Psoas muscle (tissue), 8 donors: ENCODE data around the gene DPH7. TPM values are rescaled to one million over a fixed set of nuclear protein-coding genes. Genes with fewer than 3 reads are reported as not detected.

Experiments used
- ATAC-seq, 4 donors: fragments of 200-7000 bp; cut with Tn5 transposase; one replicate each; pipeline ENCODE4 v1.9.1; 2020; ENCODE audit warnings: moderate library complexity in 3 of 4, mild to moderate bottlenecking in 2 of 4
- DNase-seq, 2 donors: peaks; one replicate each; pipeline ENCODE4 v3.0.0-alpha.2; 2020
- H3K27ac ChIP-seq: fragments of 200-600 bp; one replicate; pipeline ENCODE4 v1.8.0; 2022
- H3K27me3 ChIP-seq, 3 donors: fragments of 200-600 bp in 1 of 3; one replicate each; pipeline versions ENCODE4 v1.6.1 to v1.8.0; 2013 to 2022; ENCODE audit warnings: low read length in 2 of 3, mild to moderate bottlenecking in 2 of 3, moderate library complexity in 1 of 3; ENCODE audit not compliant: insufficient read depth in 3 of 3
- H3K36me3 ChIP-seq, 2 donors: fragments of 200-600 bp in 1 of 2; one replicate each; pipeline versions ENCODE4 v1.6.1 to v1.8.0; 2013 to 2022; ENCODE audit warnings: low read depth in 1 of 2, mild to moderate bottlenecking in 1 of 2, moderate library complexity in 1 of 2; ENCODE audit not compliant: insufficient read depth in 1 of 2
- H3K4me1 ChIP-seq: fragments of 200-600 bp; one replicate; pipeline ENCODE4 v1.8.0; 2022
- H3K4me3 ChIP-seq: fragments of 200-600 bp; one replicate; pipeline ENCODE4 v1.8.0; 2022; ENCODE audit warnings: mild to moderate bottlenecking
- H3K9me3 ChIP-seq: fragments of 200-600 bp; one replicate; pipeline ENCODE4 v1.8.0; 2022
- WGBS, 3 donors: extraction: QIAGEN DNeasy Blood & Tissue Kit; methylation state at CpG; one replicate each; pipeline versions ENCODE4 v1.1.6 to v1.1.7; 2013; 5-methylcytosine and 5-hydroxymethylcytosine counted together
- intact Hi-C, 2 donors: fragments of 100-400 bp; cut with DNase I; formaldehyde crosslinking; loops; one replicate each; pipeline versions ENCODE4 v1.11.0 to v1.14.2; 2022
- polyA plus RNA-seq, 3 donors: library from polyadenylated mRNA; stranded (reverse); fragments of 200-250 nt; gene quantifications; one replicate each; pipeline ENCODE4 v1.2.3, GENCODE V29; 2013
- total RNA-seq, 4 donors: library from RNA; stranded (reverse); fragmentation: NEBNext Ultra II Directional in 2 of 4; extraction: Animal tissue kit (Norgen Biotek cat#: 25700) in 2 of 4; gene quantifications; one replicate each; pipeline versions ENCODE4 v1.2.1 to v1.2.4, GENCODE V29; 2021 to 2023
- TF ChIP-seq, protein P1 (sequence below): fragments of 200-600 bp; IDR thresholded peaks from one replicate; pipeline ENCODE4 v1.8.0; 2022; ENCODE audit warnings: antibody characterized with exemption
- donor health status: healthy with polysubstance abuse.
- donor health status: DM: no; HTN: no; CAD: no; lungs with moderate emphysema.
- donor health status: Bipolar disorder and iron deficiency.
- donor health status: healthy.
- donor health status: DM: yes; HTN: yes; CAD: no.
- donor health status: DM: no; HTN: no; CAD: no.
- donor health status: DM: no; HTN: no; CAD: no.
- donor health status: DM: yes; HTN: yes; CAD: no.

The DPH7 gene
- total and polyA plus RNA-seq, 7 donors: 9.1 to 17.8 (median 14.1) TPM

DNA sequence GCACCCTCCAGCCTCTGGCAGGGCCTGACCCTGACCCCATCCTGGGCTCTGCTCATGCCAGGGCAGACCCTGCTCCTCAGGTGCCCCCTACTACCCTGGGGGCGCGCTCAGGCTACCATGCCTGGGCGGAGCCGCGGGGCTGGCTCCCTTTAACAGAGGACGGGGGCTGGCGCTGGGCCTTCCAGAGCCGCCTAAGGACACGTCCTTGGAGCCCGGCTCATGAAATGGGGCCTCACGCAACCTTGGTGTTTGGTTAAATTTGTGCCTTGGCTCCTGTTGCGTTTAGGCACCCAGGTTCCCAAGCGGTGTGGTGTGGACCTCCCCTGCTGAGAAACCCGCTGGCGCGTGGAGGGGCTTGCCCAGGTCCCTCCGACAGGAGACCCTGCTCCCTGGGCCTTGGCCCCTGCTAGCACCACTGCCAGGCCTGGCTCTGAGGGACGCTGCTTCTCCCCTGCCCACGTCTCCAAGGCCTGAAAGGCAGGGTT, 36.7 kb upstream of the DPH7 start:
- DNase-seq (no peak), ATAC-seq (no peak)

DNA sequence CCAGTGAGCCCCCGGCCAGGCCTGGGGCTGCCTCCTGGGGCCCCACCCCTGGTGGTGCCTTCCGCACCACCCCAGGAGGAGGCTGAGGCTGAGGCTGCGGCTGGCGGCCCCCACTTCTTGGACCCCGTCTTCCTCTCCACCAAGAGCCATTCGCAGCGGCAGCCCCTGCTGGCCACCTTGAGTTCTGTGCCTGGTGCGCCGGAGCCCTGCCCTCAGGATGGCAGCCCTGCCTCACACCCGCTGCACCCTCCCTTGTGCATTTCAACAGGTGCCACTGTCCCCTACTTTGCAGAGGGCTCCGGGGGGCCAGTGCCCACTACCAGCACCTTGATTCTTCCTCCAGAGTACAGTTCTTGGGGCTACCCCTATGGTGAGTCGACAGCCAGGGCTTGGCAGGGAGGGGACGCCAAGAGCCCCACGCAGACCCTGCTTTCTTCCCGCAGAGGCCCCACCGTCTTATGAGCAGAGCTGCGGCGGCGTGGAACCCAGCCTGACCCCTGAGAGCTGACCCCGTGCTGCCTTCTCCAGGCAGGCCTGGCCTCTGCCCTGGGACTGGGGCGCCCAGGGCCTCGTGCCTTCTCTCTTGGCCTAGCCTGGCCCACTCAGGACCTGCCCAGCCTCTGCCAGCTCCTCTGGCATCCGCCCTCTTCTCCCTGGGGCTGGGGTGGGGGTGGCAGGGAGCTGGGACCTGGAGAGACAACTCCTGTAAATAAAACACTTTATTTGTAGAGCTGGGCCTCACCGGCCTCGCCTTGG, 36.1 kb upstream of the DPH7 start:
- TF ChIP-seq, protein P1, sequence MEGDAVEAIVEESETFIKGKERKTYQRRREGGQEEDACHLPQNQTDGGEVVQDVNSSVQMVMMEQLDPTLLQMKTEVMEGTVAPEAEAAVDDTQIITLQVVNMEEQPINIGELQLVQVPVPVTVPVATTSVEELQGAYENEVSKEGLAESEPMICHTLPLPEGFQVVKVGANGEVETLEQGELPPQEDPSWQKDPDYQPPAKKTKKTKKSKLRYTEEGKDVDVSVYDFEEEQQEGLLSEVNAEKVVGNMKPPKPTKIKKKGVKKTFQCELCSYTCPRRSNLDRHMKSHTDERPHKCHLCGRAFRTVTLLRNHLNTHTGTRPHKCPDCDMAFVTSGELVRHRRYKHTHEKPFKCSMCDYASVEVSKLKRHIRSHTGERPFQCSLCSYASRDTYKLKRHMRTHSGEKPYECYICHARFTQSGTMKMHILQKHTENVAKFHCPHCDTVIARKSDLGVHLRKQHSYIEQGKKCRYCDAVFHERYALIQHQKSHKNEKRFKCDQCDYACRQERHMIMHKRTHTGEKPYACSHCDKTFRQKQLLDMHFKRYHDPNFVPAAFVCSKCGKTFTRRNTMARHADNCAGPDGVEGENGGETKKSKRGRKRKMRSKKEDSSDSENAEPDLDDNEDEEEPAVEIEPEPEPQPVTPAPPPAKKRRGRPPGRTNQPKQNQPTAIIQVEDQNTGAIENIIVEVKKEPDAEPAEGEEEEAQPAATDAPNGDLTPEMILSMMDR: no peak
- 91 to 94% (median 93%) methylated on average over 23 to 25 of the region's 25 CpGs for WGBS, 3 donors

More for the DNA sequence above, 36.7 kb upstream of the DPH7 start:
- 85 to 91% (median 88%) methylated on average over 19 of the region's 19 CpGs for WGBS, 3 donors
- Histone ChIP-seq H3K36me3 (peaks cover 6 to 40% of the 10 kb centered on the region in 2 donors), H3K27me3 (no peaks in the 10 kb centered on the region), H3K4me1 (peaks cover 28% of the 10 kb centered on the region), H3K9me3 (no peaks in the 10 kb centered on the region), H3K27ac (no peak overlapping the region), H3K4me3 (no peak overlapping the region)
- TF ChIP-seq, protein P1: no peak
- intact Hi-C loops: no loop called here

DNA sequence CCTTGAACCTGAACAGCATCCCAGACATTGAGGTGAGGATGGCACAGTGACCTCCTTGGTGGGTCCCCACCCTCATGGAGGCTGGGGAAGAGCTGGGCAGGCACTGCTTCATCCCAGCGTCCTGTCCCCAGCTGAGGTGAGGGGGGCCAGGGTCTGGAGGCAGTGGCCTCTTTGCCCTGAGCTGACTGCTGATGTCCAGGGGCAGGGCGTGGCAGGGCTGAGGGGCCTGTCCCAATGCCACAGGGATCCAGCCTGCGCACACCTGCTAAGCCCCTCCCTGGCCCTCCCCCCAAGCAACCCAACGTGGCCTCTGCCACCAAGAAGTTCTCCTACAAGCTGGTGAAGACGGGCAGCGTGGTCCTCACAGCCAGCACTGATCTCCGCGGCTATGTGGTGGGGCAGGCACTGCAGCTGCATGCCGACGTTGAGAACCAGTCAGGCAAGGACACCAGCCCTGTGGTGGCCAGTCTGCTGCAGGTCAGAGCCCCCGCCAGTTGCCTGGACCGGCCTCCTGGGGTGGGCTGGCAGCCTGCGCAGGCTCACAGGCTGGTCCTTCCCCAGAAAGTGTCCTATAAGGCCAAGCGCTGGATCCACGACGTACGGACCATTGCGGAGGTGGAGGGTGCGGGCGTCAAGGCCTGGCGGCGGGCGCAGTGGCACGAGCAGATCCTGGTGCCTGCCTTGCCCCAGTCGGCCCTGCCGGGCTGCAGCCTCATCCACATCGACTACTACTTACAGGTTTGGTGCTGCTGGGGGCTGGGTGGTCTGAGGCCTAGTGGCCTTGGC, 35.2 kb upstream of the DPH7 start:
- H3K36me3 ChIP-seq: peaks cover 6 to 40% of the 10 kb centered on the region in 2 donors
- DNase-seq (no peak), ATAC-seq (no peak)
- H3K4me3 ChIP-seq: no peak overlapping the region
- intact Hi-C loops: no loop called here
- H3K4me1 ChIP-seq: peaks cover 19% of the 10 kb centered on the region
- 82 to 93% (median 90%) methylated on average over 27 of the region's 27 CpGs for WGBS, 3 donors
- TF ChIP-seq, protein P1: no peak
- H3K9me3 ChIP-seq: no peaks in the 10 kb centered on the region
- no peaks in the 10 kb centered on the region for H3K27me3 ChIP-seq
- H3K27ac ChIP-seq: no peak overlapping the region

More for the DNA sequence above, 36.1 kb upstream of the DPH7 start:
- H3K27me3 ChIP-seq: no peaks in the 10 kb centered on the region
- no peak overlapping the region for H3K4me3 ChIP-seq
- peaks cover 6 to 40% of the 10 kb centered on the region in 2 donors for H3K36me3 ChIP-seq
- no peak overlapping the region for H3K27ac ChIP-seq
- intact Hi-C loops: no loop called here
- no peak for ATAC-seq
- no peak for DNase-seq
- peaks cover 22% of the 10 kb centered on the region for H3K4me1 ChIP-seq
- H3K9me3 ChIP-seq: no peaks in the 10 kb centered on the region

DNA sequence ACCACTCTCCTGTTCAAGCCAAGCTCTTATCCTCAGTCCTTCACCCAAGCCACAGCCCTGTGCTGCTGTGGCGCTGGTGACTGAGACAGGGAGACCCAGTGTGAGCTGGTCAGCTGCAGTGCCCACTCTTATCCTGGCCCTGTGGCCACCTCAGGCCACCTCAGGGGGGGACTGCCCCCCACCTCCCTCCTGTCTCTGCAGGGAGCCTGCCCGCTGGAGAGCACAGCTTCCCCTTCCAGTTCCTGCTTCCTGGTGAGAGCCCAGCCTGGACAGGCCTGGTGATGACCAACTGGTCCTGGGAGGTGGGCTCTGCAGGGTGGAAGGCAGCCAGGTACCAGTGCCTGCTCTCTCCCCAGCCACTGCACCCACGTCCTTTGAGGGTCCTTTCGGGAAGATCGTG, 34.5 kb upstream of the DPH7 start:
- H3K27ac ChIP-seq: no peak overlapping the region

More for the DNA sequence above, 34.5 kb upstream of the DPH7 start:
- DNase-seq (no peak), ATAC-seq (no peak)
- TF ChIP-seq, protein P1: no peak
- peaks cover 6 to 40% of the 10 kb centered on the region in 2 donors for H3K36me3 ChIP-seq
- WGBS, 3 donors: 79 to 84% (median 83%) methylated on average over 5 of the region's 5 CpGs
- no peaks in the 10 kb centered on the region for H3K9me3 ChIP-seq
- no peaks in the 10 kb centered on the region for H3K27me3 ChIP-seq
- intact Hi-C loops: no loop called here
- peaks cover 19% of the 10 kb centered on the region for H3K4me1 ChIP-seq
- no peak overlapping the region for H3K4me3 ChIP-seq
